HepG2 (cell line): Measurements from ENCODE around the gene KCNT2.

ENCODE experiments used
- ATRX ChIP-seq: sonication (generic); formaldehyde crosslinking; IDR thresholded peaks from 2 replicates; pipeline ENCODE4 v1.4.0; 2020; ENCODE audit warnings: missing genetic modification reagents, borderline replicate concordance
- TEAD3 ChIP-seq: optimal IDR thresholded peaks from 2 replicates; pipeline ENCODE3; 2016; ENCODE audit warnings: borderline replicate concordance
- TF ChIP-seq, protein P1 (sequence below): sonication (generic); formaldehyde crosslinking; IDR thresholded peaks from 2 replicates; pipeline ENCODE4 v1.5.0; 2020; ENCODE audit warnings: mild to moderate bottlenecking, missing genetic modification reagents

DNA sequence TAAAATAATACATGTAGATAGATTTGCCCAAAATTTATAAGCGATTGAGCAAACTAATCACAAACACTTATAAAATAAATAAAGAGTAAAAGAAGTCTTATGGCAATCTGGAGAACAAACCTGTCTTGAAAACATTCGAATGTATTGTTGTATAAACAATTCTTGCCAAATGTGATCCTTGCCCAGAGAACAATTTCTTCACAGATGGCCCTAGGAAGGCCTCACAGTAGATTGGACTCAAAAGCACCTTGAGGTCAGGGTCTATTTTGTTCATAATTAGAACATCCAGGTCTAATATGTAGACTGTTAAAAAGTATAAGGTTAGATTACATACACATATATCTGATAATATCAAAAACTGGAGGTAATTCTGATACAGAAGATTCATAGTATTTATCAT lies 202.4 kb downstream of the KCNT2 start:
- TF ChIP-seq, protein P1, sequence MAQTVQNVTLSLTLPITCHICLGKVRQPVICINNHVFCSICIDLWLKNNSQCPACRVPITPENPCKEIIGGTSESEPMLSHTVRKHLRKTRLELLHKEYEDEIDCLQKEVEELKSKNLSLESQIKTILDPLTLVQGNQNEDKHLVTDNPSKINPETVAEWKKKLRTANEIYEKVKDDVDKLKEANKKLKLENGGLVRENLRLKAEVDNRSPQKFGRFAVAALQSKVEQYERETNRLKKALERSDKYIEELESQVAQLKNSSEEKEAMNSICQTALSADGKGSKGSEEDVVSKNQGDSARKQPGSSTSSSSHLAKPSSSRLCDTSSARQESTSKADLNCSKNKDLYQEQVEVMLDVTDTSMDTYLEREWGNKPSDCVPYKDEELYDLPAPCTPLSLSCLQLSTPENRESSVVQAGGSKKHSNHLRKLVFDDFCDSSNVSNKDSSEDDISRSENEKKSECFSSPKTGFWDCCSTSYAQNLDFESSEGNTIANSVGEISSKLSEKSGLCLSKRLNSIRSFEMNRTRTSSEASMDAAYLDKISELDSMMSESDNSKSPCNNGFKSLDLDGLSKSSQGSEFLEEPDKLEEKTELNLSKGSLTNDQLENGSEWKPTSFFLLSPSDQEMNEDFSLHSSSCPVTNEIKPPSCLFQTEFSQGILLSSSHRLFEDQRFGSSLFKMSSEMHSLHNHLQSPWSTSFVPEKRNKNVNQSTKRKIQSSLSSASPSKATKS (CRISPR knock-in tag): no peak
- TF ChIP-seq ATRX: no peak
- TF ChIP-seq TEAD3: no peak
